ENCODE data around the gene SRBD1. TPM values are rescaled to one million over a fixed set of nuclear protein-coding genes. Genes with fewer than 3 reads are reported as not detected.

The SRBD1 gene
- polyA plus RNA-seq, 1 experiment, result 2.7 TPM

DNA sequence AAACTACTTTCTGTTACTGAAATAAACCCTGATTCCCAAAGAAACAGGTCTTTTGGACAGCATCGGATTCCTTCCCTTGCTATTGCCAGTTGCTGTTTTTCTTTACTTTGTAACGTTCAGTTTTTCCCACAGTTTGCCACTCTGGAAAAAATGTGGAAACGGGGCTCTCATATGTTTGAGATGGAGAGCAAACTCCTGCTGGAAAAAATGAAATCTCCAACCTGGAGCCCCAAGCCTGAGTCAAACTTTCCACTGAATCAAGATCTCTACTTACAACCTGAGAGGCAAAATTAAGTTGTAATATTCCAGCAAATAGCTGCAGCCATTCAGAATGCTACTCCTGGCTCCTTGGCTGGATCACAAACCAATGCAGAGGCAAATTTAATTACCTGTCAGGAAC lies 270.7 kb downstream of the SRBD1 start:
- no peak for DNase-seq (ENCODE audit: low read depth)
- no peak overlapping the region for H3K4me3 ChIP-seq (ENCODE audit: low read depth, low read length)
- CTCF ChIA-PET, result interaction anchor here (3.6 kb wide), 1 partner anchor 10 kb away, joined by 12 read pairs; no protein-coding TSS in a partner anchor
- POLR2A ChIA-PET, result no interaction called here
- peaks cover 9% of the 10 kb centered on the region for H3K27me3 ChIP-seq (ENCODE audit: control insufficient read depth, insufficient read depth, low read length)
- no peaks in the 10 kb centered on the region for H3K36me3 ChIP-seq (ENCODE audit: control insufficient read depth, insufficient read depth, low read length)
- TF ChIP-seq, protein P1, sequence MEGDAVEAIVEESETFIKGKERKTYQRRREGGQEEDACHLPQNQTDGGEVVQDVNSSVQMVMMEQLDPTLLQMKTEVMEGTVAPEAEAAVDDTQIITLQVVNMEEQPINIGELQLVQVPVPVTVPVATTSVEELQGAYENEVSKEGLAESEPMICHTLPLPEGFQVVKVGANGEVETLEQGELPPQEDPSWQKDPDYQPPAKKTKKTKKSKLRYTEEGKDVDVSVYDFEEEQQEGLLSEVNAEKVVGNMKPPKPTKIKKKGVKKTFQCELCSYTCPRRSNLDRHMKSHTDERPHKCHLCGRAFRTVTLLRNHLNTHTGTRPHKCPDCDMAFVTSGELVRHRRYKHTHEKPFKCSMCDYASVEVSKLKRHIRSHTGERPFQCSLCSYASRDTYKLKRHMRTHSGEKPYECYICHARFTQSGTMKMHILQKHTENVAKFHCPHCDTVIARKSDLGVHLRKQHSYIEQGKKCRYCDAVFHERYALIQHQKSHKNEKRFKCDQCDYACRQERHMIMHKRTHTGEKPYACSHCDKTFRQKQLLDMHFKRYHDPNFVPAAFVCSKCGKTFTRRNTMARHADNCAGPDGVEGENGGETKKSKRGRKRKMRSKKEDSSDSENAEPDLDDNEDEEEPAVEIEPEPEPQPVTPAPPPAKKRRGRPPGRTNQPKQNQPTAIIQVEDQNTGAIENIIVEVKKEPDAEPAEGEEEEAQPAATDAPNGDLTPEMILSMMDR (IDR thresholded peaks at IDR 0.05; ENCODE audit: insufficient read depth, low read depth, low read length), result no peak

DNA sequence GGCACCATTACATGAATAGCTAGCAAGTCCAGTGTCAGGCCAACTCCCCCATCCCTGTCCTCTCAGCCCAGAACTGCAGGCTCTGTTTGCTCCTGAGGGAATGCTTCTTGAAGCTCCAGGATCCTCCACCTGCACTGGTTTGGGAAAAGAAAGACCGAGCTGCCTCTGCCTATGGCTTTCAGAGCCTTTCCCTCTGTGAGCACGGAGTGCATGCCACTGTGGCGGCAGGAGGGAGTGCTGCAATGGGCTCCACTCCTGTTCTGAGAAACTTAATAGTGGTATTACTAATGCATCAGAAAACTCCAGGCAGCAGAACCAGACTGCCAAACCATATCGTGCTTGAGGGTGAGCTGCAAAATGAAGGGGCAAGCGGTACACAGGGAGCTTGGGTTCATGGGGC lies 271.8 kb downstream of the SRBD1 start:
- no peaks in the 10 kb centered on the region for H3K36me3 ChIP-seq (ENCODE audit: control insufficient read depth, insufficient read depth, low read length)
- ChIA-PET CTCF (interaction anchor here (3.6 kb wide), 1 partner anchor 9 kb away, joined by 12 read pairs; no protein-coding TSS in a partner anchor), POLR2A (no interaction called here)
- TF ChIP-seq, protein P1 (IDR thresholded peaks at IDR 0.05; ENCODE audit: insufficient read depth, low read depth, low read length), result no peak
- peaks cover 9% of the 10 kb centered on the region for H3K27me3 ChIP-seq (ENCODE audit: control insufficient read depth, insufficient read depth, low read length)
- no peak overlapping the region for H3K4me3 ChIP-seq (ENCODE audit: low read depth, low read length)
- no peak for DNase-seq (ENCODE audit: low read depth)

Small RNA genes within 50 kb of the gene (small RNA-seq; reads per million reads assigned to genes)
- gene RN7SL414P (ENCODE audit: insufficient read length, low read depth, low replicate concordance), result not detected

Other genes starting within 250 kb of the SRBD1 start
- 17.1 and 19.7 TPM in 2 replicates for gene PRKCE, start 40.4 kb upstream of the SRBD1 start, polyA plus RNA-seq (2011; rRNA removed)

Measured in BJ (cell line).